Ishikawa (cell line): ENCODE results near the gene HAUS2.

Experiments
- CEBPB ChIP-seq: IDR thresholded peaks from 2 replicates; pipeline ENCODE4 v1.6.1; 2012
- CREB1 ChIP-seq: IDR thresholded peaks from 2 replicates; pipeline ENCODE4 v1.6.1; 2012; ENCODE audit warnings: low read depth
- EGR1 ChIP-seq: IDR thresholded peaks from 2 replicates; pipeline ENCODE4 v1.6.1; 2012
- EP300 ChIP-seq: IDR thresholded peaks from 2 replicates; pipeline ENCODE4 v1.6.1; 2012; ENCODE audit warnings: borderline replicate concordance
- FOXM1 ChIP-seq: IDR thresholded peaks from 2 replicates; pipeline ENCODE4 v1.6.1; 2012; ENCODE audit warnings: low read depth, borderline replicate concordance
- NFIC ChIP-seq: IDR thresholded peaks from 2 replicates; pipeline ENCODE4 v1.6.1; 2012
- RAD21 ChIP-seq: IDR thresholded peaks from 2 replicates; pipeline ENCODE4 v1.6.1; 2012; ENCODE audit warnings: low read depth
- TAF1 ChIP-seq: IDR thresholded peaks from 2 replicates; pipeline ENCODE4 v1.6.1; 2012; ENCODE audit warnings: low read depth, mild to moderate bottlenecking
- TCF12 ChIP-seq: IDR thresholded peaks from 2 replicates; pipeline ENCODE4 v1.6.1; 2012; ENCODE audit warnings: low read depth
- TEAD4 ChIP-seq: IDR thresholded peaks from 2 replicates; pipeline ENCODE4 v1.6.1; 2012
- ZBTB7A ChIP-seq: IDR thresholded peaks from 2 replicates; pipeline ENCODE4 v1.6.1; 2012; ENCODE audit warnings: low read depth
- TF ChIP-seq, protein P1 (sequence below): IDR thresholded peaks from 2 replicates; pipeline ENCODE4 v1.6.1; 2012
- TF ChIP-seq, protein P2 (sequence below): IDR thresholded peaks from 2 replicates; pipeline ENCODE4 v1.6.1; 2012
- TF ChIP-seq, protein P3 (sequence below): IDR thresholded peaks from 2 replicates; pipeline ENCODE4 v1.6.1; 2012; ENCODE audit warnings: low read depth, mild to moderate bottlenecking

Gene HAUS2

DNA sequence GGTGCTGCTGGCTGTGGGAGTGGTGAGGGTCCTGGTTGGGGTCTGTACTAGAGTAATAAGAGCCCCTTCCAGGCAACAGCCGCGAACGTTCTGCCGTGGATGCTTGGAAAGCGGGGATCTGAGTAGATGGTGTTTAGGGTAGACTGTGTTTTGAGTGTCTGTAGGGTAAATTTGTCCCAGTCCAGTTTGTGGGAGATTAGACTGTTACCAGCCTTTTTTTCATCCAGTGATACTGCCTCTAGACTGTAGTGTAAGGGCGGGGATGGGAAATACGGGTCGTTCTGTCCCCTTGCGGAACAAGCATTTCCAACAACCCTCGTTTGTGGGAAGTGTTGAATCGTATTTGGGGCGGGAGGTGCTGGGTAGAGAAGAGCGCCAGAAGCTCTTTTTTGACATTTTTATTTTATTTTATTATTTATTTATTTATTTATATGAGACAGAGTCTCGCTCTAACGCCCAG is 424 bp downstream of the HAUS2 start:
- TF ChIP-seq TEAD4, result no peak
- no peak for TF ChIP-seq NFIC
- peak; percentile 96 for TF ChIP-seq ZBTB7A
- no peak for TF ChIP-seq EP300

DNA sequence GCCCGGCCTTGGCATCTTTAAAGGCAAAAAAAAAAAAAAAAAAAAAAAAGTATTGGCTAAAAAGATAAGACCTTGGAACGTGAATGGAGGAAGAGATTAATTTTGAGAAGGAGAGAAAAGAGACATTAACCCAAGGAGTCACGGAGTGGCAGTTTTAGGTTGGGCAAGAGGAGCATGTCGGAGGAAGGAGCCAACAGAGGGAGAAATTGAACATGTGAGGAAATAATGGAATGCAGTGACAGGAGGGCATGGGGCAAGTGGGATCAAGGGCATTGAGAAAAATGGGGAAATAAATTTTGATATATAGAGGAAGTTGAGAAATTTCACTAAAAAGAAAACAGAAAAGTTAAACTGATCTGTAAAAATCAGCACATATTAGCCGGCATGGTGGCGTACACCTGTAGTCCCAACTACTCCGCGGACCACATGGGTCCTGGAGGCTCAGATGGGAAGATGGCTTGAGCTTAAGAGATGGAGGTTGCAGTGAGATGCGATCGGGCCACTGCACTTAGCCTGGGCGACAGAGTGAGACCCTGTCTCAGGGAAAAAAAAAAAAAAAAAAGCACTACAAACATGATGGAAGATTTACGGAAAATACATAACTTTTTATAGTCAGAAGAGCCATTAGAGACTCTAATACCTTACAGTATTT is 1.2 kb downstream of the HAUS2 start:
- no peak for TF ChIP-seq EGR1
- no peak for TF ChIP-seq TEAD4
- TF ChIP-seq TAF1, result no peak
- TF ChIP-seq, protein P1, sequence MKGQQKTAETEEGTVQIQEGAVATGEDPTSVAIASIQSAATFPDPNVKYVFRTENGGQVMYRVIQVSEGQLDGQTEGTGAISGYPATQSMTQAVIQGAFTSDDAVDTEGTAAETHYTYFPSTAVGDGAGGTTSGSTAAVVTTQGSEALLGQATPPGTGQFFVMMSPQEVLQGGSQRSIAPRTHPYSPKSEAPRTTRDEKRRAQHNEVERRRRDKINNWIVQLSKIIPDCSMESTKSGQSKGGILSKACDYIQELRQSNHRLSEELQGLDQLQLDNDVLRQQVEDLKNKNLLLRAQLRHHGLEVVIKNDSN, result no peak
- TF ChIP-seq ZBTB7A, result no peak
- TF ChIP-seq CEBPB, result no peak
- TF ChIP-seq RAD21, result no peak
- TF ChIP-seq, protein P2, sequence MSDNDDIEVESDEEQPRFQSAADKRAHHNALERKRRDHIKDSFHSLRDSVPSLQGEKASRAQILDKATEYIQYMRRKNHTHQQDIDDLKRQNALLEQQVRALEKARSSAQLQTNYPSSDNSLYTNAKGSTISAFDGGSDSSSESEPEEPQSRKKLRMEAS, result no peak

DNA sequence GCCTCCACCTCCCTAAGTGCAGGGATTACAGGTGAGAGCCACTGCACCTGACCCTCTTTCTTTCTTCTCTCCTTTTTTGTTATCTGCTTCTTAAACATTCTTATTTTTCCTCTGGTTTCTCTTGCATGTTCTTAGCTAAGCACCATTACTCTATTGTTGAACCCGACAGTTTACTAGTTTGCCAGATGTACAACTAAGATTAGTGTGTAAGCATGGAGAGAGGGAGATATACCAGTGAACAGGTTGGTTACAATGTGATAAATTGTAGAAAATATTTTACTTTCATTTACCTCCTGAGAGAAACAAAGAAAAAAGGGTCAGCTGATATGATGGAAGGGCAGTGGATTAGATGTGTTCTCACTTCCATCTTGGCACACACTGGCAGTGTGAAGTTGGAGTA is 4.9 kb downstream of the HAUS2 start:
- no peak for TF ChIP-seq CREB1

DNA sequence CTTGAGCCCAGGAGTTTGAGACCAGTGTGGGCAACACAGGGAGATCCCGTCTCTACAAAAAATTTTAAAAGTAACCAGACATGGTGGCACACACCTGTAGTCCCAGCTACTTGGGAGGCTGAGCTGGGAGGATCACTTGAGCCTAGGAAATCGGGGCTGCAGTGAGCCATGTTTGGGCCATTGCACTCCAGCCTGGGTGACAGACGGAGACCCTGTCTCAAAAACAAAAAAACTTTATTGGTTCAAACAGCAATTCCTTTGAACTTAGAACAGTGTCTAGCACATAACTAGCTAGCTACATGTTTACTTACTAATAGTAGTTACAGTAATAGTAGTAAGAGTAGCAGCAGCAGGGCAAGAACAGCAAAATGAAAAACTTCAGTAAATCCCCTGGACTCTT is 10.1 kb downstream of the HAUS2 start:
- TF ChIP-seq TCF12 (no peak), CEBPB (no peak), RAD21 (no peak)
- TF ChIP-seq, protein P2, result no peak

DNA sequence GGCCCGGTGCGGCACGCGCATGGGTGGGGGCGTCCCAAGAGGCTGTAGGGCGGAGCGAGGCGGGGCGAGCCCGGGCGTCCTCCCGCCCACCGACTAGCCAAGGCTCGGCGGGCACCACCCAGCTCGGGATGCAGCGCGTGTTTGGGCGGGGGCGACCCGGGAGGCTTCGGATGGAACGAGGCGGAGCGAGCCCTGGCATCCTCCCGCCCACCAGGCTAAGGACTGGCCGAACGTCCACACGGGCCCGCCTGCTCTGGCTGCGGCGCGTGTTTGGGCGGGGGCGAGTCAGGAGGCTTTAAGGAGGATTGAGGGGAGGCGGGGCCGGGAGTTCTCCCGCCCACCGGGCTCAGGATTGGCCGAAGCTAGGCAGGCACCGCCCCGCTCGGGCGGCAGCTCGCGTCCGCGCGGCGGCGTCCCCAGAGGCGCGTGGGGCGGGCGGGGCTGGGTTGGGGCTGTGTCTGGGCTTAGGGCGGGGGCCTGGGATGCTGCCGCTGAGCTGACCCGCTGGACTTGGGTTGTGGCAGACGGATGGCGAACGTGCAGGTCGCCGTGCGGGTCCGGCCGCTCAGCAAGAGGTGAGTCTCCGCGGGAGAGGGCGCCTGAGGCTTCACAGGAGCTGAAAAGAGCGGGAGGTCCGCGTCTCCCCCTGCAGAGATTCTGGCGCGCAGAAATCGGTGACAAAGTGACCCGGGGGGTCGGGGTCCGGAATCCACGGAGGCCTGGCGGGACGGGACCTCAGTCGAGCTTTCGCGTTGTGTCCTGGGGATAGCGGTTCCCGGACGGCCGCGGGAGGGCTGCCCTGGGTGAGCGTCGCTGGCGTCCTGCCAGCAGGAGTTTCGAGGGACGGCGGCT is 26.8 kb downstream of the HAUS2 start, which contains the start of gene STARD9:
Gene STARD9, plus strand, starts transcription at position 419 of the 852 bp plus-strand sequence. Its CDS starts 110 bp downstream, at position 529.
- TF ChIP-seq TAF1, result 0 out of 2 replicates have a peak, but pooled peaks have one; percentile 10
- TF ChIP-seq ZBTB7A, result 0 out of 2 replicates have a peak, but pooled peaks have one; percentile 25
- TF ChIP-seq TEAD4, result no peak
- TF ChIP-seq, protein P2, result peak; percentile 96
- TF ChIP-seq NFIC, result peak; percentile 86
- TF ChIP-seq EGR1, result 0 out of 2 replicates have a peak, but pooled peaks have one; percentile 31
- TF ChIP-seq CREB1, result no peak

DNA sequence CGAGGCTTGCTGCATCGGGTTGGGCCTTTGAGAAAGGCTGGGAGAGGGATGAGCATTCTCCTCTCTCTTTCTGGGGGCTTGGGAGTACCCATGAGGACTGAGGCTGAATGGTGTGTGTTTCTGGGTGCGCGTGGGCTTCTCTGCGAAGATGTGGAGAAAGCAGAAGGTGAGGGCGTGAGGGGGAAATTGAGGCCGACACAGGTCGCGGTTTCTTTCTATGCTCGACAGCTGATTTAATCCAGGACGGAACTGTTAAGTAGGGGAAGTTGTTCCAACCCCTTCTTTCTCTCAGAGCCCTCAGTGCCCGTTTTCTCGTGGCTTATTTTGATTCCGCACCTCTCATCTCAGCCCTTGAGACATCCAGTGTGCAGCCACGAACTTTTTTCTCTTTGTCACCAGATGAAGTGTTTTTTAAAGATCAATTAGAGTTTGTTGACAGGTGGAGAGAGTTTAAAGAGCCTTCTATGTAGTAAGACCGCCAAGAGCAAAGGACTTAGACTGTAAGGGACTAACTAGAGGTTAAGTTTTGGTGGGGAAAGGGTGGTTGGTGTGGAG is 27.5 kb downstream of the HAUS2 start:
- TF ChIP-seq EP300 (no peak), TAF1 (no peak), NFIC (no peak), RAD21 (no peak), EGR1 (no peak), TCF12 (no peak), CREB1 (no peak)
- TF ChIP-seq, protein P3, sequence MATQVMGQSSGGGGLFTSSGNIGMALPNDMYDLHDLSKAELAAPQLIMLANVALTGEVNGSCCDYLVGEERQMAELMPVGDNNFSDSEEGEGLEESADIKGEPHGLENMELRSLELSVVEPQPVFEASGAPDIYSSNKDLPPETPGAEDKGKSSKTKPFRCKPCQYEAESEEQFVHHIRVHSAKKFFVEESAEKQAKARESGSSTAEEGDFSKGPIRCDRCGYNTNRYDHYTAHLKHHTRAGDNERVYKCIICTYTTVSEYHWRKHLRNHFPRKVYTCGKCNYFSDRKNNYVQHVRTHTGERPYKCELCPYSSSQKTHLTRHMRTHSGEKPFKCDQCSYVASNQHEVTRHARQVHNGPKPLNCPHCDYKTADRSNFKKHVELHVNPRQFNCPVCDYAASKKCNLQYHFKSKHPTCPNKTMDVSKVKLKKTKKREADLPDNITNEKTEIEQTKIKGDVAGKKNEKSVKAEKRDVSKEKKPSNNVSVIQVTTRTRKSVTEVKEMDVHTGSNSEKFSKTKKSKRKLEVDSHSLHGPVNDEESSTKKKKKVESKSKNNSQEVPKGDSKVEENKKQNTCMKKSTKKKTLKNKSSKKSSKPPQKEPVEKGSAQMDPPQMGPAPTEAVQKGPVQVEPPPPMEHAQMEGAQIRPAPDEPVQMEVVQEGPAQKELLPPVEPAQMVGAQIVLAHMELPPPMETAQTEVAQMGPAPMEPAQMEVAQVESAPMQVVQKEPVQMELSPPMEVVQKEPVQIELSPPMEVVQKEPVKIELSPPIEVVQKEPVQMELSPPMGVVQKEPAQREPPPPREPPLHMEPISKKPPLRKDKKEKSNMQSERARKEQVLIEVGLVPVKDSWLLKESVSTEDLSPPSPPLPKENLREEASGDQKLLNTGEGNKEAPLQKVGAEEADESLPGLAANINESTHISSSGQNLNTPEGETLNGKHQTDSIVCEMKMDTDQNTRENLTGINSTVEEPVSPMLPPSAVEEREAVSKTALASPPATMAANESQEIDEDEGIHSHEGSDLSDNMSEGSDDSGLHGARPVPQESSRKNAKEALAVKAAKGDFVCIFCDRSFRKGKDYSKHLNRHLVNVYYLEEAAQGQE, result no peak
- TF ChIP-seq, protein P2, result no peak

DNA sequence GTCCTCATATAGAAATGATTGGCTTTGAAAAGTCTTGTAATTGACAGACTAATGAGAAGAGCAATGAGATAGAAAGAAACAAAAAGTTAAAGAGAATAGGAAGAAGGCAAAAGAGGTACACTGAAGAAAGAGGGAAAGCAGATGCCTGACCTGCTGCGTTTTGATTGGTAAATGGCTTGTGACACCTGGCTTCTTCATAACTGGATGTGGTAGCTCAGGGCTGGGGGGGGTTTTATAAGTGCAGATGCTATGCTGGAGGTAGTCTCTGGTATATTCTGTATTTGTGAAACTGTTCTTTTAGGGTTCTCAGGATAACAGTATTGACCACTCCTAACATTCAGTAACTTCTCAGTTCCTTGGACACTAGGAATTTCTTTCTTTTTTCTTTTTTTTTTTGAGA is 28.1 kb downstream of the HAUS2 start:
- TF ChIP-seq RAD21, result no peak
- TF ChIP-seq TCF12, result no peak
- TF ChIP-seq CREB1, result no peak
- no peak for TF ChIP-seq NFIC
- no peak for TF ChIP-seq EGR1
- TF ChIP-seq ZBTB7A, result no peak
- TF ChIP-seq FOXM1, result no peak
- TF ChIP-seq, protein P1, result no peak
- TF ChIP-seq, protein P3, result no peak
